CD4-positive, alpha-beta T cell treated with Interleukin-17A for 1 hour (primary cell): ENCODE results near the gene FKBP10.
"Not testable (repeated sequence)": the region's sequence is repeated elsewhere in the genome, so short reads cannot be mapped to it uniquely, and the experiment has no call there.

ENCODE experiments used
- DNase-seq: peaks from one replicate; pipeline ENCODE4 v3.0.0-alpha.2; 2020

FKBP10 gene, protein sequence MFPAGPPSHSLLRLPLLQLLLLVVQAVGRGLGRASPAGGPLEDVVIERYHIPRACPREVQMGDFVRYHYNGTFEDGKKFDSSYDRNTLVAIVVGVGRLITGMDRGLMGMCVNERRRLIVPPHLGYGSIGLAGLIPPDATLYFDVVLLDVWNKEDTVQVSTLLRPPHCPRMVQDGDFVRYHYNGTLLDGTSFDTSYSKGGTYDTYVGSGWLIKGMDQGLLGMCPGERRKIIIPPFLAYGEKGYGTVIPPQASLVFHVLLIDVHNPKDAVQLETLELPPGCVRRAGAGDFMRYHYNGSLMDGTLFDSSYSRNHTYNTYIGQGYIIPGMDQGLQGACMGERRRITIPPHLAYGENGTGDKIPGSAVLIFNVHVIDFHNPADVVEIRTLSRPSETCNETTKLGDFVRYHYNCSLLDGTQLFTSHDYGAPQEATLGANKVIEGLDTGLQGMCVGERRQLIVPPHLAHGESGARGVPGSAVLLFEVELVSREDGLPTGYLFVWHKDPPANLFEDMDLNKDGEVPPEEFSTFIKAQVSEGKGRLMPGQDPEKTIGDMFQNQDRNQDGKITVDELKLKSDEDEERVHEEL

DNA sequence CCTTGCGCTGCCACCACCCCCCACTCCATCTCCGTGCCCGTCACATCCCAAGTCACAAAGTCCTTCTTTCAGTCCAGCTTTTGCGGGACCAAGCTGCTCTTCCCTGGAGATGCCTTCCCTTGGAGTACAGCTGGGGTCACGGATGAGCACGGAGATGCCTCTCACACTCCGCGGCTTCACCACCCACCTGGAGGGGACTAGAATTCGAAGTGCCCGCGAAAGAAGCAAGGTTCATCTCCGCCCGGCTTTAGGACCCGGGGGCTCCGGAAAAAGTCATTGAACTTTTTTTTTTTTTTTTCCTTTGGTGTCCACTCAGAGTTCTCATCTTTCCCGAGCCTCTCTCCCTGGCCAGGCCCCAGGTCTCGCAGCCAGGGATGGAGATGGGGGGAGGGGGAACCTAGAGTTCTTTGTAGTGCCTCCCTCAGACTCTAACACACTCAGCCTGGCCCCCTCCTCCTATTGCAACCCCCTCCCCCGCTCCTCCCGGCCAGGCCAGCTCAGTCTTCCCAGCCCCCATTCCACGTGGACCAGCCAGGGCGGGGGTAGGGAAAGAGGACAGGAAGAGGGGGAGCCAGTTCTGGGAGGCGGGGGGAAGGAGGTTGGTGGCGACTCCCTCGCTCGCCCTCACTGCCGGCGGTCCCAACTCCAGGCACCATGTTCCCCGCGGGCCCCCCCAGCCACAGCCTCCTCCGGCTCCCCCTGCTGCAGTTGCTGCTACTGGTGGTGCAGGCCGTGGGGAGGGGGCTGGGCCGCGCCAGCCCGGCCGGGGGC lies at the start of gene FKBP10:
TSS of gene FKBP10 (plus strand) at position 624 of the 771 bp plus-strand sequence. CDS start at position 655, 31 bp downstream.
- peak; percentile 43 for DNase-seq

DNA sequence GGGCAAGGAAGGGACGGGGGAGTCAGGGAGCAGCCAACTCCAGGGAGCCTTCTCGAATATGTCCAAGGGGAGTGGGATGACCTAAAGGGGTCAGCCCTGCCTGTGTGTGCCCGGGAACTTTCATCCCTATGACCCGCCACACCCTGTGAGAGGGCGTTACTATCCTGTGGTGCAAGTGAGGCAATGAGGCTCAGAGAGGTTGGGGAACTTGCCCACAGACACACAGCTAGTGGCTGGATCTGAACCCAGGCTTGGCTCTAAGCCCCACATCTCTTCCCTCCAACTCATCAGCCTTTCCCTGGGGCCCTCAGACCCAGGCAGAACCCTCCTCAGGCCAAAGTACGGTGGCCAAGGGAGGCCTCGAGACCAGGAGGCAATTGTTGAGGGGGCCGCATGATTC lies 49.5 kb upstream of the FKBP10 start:
- DNase-seq: no peak

DNA sequence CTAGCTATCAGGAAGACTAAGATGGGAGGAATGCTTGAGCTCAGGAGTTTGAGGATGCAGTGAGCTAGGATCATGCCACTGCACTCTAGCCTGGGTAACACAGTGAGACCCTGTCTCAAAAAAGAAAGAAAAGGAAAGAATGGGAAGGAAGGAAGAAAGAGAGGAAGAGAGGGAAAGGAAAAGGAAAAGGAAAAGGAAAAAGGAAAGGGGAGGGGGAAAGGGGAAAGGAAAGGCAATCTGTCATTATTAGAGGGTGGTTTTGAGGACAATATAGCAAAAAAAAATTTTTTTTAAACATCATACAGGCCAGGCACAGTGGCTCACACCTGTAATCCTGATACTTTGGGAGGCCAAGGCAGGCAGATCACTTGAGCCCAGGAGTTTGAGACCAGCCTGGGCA lies 46.7 kb upstream of the FKBP10 start:
- DNase-seq: no peak

DNA sequence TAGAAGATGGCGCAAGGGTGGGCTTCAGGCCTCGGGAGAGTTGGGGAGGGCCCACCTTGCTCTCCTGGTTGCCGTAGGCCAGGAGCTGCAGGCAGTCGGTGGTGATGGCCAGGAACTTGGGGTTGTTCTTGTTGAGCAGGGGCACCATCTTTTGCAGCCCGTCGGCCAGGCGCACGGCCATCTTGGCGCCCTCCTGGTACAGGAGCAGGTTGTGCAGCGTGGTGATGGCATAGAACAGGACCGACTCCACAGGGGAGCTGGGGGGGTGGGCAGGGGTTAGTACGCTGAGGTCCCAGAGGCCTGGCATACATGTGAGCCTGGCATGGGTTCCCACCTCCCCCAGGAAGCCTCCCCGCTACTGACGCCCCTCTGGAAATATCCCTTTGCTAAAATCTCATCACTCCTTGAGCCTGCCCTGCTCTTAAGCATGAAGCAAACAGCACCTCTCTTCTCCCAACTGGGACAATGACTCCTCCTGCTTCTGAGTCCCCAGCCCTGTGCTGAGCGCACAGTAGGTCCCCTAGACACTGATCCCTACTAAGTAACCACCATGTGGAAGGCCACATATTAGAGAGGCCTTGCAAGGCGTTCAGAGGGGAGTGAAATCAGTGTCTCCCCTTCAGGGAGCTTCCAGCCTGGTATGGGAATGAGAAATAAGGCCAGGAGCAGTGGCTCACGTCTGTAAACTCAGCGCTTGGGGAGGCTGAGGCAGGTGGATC lies 45.3 kb upstream of the FKBP10 start:
- no peak for DNase-seq

DNA sequence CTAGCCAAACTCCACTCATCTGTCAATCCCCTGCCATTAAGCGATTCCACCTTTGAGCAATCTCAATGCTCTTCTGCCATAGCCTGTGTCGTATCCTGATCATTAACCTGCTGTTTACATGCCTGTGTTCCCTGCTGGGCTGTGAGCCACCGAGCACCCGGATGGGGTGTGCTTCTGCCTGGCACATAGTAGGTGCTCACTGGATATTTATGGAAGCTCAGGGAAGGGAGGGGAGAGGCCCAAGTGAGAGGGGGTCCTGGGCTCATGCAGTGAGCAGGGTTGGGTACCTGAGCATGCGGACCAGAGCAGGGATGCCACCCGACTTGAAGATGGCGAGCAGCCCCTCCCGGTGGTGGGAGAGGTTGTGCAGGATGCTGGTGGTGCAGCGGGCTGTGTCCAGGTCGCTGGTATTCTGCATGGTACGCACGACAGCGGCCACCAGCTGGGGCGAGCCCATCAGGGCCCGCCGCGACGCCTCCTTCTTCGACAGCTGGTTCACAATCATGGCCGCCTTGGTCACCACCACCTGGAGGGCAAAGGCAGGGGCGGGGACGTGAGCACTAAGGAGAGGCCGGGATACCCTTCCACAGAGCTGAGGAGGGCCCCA lies 44.0 kb upstream of the FKBP10 start:
- DNase-seq: no peak

DNA sequence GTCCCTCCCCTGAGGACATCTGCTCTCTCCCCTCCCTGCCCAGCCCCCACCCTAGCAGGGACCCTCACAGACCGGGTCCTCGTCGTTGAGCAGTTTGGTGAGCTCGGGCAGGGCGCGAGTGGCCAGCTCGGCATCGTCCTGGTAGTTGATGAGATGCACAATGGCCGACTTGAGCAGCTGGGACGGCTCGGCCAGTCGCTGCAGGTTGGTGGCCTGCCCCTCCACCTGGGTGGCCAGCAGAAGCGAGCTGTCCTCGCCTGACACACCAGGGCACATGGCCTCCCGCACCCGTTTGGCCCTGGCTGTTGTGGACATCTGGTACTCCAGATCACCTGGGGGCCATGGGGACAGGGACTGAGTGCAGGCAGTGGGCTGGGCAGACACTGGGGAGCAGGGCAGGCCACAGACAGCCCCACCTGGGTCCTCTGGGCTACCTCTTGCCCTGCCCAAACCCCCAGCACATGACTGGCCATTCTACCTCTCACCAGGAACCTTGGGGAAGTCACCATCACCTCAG lies 43.4 kb upstream of the FKBP10 start:
- no peak for DNase-seq

DNA sequence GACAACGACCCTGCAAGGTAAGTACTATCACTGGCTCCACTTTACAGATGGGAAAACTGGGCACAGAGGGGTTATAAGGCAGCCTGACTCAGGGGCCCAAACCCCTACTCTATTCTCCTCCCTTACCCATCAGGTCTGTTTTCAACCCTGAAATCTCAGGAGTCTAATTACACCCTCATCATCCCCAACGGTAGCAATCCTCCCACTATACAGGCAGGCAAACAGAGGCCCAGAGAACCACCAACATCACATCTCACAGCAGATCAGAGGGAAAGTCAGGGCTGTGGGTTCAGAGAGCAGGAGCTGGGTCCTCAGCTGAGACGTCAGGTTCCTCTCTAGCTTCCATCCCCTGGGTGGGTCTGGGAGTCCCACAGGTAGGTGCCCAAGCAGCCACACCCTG lies 42.8 kb upstream of the FKBP10 start:
- DNase-seq: no peak

DNA sequence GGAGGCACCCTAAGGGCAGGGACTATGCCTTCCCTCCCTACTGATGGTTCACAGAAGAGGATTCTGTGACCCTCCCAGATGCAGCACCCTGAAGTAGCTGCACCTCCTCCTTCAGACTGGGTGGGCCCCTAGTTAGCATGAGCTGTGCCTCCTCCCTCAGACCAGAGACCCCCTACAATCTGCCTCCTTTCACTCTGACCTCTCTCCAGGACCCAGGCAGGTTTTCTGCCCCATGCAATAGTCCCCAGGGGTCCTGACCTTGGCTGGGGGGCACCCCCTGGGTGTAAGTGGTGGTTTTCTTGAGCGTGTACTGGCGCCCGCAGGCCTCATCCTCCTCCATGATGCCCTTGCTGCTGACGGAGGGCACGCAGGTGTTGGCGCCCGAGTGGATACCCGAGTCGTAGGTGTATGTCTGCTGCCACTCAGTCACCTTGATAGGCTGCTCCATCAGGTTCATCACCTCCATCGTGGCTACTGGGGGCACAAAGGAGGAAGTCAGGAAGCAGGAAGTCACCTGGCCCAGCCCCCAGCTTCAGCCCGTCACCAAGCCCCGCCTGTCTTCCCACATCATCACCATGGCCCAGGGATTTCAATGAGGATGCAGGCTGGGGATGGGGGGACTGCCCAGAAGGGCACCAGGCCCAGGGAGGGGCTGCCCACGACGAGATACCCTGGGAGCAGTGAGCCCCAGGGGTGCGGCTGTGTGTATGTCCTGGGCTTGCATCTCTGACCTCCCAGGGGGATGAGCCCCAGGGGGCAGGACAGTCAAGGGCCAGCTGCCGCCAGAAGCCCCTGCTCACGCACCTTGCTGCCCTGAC lies 41.2 kb upstream of the FKBP10 start:
- DNase-seq: no peak

DNA sequence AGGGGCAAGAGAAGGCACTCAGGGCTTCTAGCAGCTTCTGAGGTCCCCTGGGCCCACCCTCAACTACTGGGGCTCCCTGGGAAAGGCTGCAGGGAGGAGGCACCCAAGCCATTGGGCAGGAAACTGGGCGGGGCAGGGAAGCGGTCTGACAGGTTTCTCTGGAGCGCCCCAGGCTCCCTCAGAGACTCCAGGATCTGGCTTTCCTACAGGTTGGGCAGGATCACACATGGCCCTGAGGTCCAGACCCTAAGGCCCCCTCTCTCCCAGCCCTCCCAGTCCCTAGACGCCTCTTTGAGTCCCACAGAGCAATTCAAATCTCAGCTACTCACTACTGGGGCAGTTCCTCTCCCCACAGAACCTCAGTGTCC lies 40.6 kb upstream of the FKBP10 start:
- DNase-seq: no peak

DNA sequence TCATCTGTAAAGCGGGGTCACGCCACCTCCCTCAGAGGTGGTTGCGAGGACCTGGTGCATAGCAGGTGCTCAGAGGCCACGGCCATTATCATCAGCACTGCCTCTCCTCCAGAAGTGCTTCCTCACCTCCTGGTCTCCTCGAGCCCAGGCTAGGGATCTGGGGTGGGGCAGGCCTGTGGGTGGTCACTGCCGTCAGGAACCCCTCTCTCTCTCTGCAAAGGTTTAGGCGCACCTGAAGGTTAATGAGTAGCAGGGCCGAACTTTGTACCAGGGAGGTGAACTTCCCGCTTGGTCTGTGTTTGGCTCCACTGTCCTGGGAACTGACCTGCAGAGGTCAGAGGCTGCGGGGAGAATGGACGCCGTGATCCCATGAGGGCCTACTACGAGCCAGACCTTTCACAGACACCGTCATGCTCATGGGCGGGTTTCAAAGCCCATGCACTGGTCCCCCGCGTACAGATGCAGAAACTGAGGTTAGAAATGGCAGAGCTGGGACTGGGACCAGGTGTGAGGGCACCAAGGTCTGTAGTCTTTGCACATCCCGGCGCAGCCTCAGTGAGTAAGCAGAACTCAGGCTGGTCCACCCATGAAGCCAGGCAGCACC lies 40.1 kb upstream of the FKBP10 start:
- DNase-seq: no peak

DNA sequence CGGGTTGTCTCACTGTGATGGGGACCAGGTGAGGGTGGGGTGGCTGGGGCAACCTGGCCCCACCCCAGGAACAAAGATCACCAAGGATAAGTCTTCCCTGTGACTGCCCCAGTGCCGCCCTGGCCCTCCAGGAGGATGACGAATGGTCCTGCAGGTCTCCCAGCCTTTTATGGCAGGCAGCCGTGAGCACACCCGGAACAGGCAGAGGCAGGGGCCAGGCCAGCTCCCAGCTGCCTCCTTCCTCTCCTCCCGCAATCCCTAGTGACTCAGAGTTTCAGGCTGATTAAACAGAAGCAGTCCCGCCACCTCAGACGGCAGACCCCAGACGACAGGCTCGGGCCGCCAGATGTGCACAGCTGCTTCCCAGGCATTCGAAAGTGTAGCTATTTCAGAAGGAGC lies 39.6 kb upstream of the FKBP10 start:
- no peak for DNase-seq

DNA sequence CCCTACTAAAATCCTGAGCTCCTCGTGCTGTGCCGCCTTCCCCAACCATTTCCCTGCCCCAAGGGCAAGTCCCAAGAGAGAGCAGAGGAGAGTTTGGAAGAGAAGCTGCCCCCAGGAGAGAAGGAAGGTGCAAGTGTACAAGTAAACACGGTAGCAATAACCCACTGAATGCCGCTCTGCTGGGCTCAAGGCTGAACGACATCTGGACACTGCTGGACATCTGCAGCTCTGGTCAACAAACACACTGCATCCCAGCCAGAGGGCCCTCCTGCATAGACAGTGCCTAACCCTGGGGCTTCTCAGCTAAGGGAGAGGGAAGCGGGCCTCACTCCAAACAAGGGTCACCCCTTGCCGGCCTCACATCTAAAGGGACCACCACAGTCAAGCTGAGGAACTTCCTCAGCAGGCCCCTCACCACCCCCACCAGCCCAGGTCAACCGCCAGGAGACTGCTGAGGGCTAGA lies 39.0 kb upstream of the FKBP10 start:
- no peak for DNase-seq

DNA sequence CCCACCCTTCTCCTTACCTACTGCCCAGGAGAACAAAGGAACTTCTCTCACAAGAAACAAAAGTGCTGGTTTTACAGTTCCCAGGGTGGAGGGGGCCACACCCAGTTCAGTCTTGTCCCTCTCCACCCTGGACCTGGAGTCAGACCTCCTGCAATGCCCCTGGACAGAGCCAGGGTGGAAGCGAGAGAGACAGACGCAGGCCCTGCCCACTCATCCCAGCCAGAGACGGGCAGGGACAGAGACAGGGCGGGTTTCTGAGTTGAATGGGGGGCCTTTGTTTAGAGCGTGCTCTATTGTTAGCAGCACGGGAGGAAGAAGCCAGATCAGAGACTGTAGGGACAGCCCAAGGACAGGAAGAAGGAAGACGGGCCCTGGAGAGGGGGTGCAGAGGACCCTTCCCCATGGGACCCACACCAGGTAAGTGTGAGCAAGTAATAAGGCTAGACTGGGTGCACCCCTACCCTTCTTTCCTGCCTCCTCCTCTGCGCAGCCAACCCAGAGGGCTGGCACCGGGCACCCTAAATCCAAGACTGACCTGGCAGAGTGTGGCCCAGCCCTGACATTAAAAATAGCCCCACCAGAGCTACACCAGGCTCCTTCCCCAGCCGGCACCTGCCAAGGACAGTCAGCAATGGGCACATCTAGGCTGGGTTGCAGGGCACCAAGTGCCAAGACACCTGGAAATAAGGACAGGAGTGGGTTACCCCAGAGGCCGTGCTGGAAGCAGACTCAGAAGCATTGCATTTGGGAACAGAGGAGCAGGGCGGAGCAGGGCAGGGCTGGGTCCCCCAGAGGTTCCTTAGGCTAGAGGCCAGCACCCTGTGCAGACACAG lies 37.2 kb upstream of the FKBP10 start:
- no peak for DNase-seq

DNA sequence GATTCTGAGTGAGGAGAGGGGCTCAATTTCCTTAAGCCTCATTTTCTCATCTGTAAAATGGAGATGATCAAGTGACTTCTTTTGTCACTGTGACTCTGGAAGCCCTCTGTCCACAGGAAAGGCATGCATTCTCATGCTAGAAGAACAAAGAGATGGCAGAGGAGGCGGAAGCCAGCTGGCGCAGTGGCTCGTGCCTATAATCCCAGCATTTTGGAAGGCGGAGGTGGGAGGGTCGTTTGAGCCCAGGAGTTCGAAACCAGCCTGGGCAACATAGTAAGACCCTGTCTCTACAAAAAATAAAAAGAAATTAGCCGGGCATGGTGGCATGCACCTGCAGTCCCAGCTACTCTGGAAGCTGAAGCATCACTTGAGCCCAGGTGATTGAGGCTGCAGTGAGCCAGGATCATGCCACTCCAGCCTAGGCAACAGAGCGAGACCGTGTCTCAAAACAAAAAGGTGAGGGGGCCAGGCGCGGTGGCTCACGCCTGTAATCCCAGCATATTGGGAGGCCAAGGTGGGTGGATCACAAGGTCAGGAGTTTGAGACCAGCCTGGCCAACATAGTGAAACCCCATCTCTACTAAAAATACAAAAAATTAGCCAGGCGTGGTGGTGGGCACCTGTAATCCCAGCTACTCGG lies 36.4 kb upstream of the FKBP10 start:
- DNase-seq: not testable (repeated sequence)

DNA sequence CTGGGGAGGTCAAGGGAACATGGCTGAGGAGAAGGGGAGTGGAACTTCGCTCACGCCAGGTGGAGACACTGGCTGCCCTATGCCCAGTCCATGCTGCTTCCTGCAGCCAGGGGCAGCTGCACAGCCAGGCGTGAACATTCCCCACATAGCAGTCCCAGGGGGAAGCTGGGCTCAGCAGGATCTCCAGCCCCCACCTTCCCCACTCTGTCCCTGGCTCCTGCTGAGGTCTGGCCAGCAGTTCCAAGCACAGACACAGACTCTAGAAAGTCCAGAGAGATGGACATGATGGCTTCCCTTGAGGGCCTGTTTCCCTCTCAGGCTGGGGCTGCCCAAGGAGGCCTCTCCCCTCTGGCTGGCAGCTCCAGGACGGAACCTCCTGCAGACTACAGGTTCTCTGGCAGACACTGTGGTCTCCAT lies 35.6 kb upstream of the FKBP10 start:
- no peak for DNase-seq

DNA sequence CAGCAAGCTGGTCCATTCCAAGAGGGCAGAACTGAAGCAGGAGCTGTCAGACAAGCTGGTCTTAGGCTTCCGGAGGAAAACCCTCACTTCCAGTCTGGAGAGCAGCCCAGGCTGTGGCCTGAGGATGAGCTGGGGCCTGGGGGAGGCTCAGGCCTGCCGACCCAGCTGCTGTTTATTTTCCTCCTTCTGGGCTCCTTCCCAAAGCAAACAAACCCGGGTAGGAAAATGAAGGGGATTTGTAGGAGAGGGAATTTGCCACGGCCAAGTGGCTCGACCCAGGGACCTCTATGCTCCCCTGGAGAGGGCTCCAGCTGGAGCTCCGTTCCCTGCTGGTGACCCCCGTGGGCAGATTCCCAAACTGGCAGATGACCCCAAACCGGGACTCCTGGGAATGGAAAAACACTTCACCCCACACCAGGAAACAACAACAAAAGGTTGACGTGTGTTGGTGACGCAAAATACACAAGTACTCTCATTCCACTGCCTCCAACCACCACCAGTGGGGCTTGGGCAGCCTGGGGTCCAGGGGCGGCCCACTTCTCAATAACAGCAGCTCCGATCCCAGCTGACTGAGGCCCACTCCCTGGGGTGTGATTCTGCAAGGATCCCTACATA lies 35.1 kb upstream of the FKBP10 start:
- DNase-seq: no peak

DNA sequence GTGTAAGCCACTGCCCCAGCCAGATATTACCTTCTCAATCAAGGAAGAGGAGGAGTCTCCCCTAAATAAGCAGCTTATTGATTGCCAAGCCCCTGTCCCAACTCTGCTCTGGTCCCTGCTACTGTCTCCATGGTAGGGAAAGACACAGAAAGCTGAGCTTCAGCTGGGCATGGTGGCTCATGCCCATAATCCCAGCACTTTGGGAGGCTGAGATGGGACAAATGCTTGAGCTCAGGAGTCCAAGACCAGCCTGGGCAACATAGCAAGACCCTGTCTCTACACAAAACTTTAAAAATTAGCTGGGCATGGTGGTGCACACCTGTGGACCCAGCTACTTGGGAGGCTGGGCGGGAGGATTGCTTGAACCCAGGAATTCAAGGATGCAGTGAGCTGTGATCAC lies 32.9 kb upstream of the FKBP10 start:
- no peak for DNase-seq

DNA sequence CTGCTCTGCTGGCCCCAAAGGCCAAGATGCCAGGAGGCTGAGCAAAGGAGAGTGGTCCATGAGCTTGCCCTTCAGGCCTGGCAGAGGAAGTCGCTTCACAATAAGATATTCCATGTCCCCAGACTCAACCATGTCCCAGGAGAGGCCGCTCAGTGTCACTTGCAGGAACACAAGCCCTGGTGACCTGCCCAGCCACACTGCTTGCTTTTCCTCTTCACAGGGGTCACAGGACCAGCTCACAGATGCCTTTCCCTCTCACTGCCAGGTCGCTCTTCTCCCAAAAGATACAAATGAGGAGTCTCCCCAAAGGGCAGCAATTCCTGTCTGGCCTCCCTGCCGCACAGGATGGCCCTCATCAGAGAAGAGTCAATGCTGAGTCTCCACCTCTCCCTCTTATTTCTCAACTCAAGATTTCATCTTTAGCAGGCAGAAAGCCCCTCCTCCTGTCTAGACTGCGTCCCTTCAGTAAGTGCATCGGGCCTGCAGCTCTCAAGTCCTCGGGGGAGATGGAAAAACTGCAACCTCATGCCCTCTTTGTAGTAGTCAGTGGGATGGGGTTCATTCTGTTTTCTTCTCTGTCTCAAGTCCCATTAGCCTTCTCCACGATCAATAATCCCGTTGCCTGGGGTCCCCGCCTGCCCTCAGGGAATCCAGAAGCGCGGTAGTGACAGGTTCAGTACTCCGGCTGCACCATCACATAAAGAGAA lies 31.2 kb upstream of the FKBP10 start:
- no peak for DNase-seq

DNA sequence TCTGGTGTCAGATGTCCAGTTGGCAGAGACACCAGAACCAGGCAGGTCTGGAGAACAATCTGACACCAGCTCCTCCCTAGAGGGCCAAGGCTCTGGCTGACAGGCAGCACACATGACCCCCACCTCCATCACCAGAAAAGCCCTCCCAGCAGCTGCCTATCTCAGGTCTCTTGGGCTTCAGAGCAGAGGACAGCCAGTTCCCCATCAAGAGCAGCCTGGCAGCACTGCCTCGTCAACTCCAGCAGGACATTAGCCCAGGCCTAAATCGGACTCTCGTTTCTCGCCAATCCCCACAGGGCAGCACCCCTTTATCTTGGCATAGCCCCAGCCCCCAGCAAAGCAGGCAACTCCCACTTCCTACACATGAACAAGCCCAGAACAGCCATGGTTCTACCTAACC lies 30.7 kb upstream of the FKBP10 start:
- DNase-seq: no peak
